Left lobe of liver (tissue), 2 donors: ENCODE measurements around the gene PTPN1. TPM values are rescaled to one million over a fixed set of nuclear protein-coding genes. Genes with fewer than 3 reads are reported as not detected.
"Not testable (repeated sequence)": the region's sequence is repeated elsewhere in the genome, so short reads cannot be mapped to it uniquely, and the experiment has no call there.

Experiments
- ATAC-seq: fragments of 200-7000 bp; cut with Tn5 transposase; one replicate; pipeline ENCODE4 v1.9.1; 2020; ENCODE audit warnings: mild to moderate bottlenecking, moderate library complexity
- DNase-seq: peaks from one replicate; pipeline ENCODE4 v3.0.0-alpha.2; 2020; ENCODE audit warnings: low spot score
- total RNA-seq: library from RNA; stranded (reverse); gene quantifications from one replicate; pipeline ENCODE4 v1.2.1, GENCODE V29; 2021
- donor health status: DM: no; HTN: no; CAD: no; lungs with moderate emphysema.
- donor health status: DM: no; HTN: yes; CAD: no.

The PTPN1 gene
- total RNA-seq, 1 donor from 2014 or later = 8.9 TPM

- DNase-seq (no peak), ATAC-seq (no peak)
Observed at GRCh38 chr20:50601511-50602431, 91.6 kb downstream of the PTPN1 start.

DNA sequence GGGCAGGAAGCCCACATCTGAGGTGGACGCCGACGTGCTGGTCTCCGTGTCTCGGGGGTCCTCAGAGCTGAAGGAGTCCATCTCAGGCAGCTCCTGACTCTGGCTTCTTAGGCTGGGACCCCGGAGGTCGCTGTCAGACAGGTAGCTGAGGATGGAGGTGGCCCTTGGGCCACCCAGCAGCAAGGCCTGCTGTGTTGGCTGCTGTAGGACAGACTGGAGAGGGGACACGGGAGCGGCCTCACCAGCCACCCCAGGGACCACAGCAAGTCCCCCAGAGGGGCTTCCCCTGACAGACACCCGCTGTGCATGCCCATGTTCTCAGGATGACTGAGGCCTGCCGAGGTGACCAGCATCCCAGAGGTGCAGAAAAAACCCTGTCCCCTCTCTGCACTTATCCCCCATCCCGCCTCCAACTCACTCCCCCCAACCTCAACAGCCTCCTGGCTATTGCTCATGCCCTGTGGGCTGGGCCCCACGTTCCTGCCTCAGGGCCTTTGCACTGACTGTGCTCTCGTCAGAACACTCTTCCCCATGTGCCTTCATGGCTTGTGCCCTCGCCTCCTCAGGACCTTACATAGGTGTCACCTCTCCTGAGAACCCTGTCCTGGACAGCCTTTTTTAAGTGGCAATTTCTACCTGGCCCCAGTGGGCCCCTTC is 92.4 kb downstream of the PTPN1 start:
- DNase-seq = no peak
- no peak for ATAC-seq

- ATAC-seq = no peak
Observed at GRCh38 chr20:50604451-50604850, 94.3 kb downstream of the PTPN1 start.

DNA sequence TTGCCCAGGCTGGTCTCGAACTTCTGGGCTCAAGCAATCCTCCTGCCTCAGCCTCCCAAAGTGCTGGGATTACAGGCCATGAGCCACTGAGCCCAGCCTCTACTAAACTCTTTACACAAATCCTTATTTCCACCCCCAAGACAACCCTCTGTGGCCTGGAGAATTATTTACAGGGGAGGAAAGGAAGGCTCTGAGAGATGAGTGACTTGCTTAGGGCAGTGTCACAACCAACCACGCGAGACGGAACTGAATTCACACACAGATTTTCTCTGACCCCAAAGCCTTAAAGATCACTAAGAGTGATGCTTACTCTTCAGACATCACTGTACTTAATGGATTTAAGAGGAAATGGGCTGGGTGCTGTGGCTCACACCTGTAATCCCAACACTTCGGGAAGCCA is 95.0 kb downstream of the PTPN1 start:
- DNase-seq (no peak), ATAC-seq (no peak)

More at GRCh38 chr20:50604451-50604850, 94.3 kb downstream of the PTPN1 start:
- no peak for DNase-seq

DNA sequence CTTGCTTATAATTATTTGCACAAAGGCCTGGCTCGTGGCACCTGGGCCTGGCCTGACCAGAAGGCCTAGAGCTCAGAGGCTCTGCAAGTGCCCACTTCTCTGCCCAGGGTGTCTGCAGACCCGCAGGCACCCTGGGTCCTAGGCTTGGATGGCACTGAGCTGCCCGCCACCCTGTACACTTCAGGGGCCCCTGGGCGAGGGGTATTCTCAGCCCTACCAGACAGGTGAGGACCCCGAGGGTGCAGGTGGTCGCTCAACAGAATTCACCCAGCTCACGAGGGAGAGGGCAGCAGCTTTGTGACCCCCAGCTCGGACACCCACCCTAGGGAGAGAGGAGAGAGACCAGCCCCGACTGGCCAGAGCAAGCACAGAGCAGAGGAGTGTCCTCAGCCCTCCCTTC is 97.3 kb downstream of the PTPN1 start:
- no peak for ATAC-seq
- DNase-seq = no peak

- DNase-seq (no peak), ATAC-seq (no peak)
Observed at GRCh38 chr20:50607850-50608749, 97.9 kb downstream of the PTPN1 start.

DNA sequence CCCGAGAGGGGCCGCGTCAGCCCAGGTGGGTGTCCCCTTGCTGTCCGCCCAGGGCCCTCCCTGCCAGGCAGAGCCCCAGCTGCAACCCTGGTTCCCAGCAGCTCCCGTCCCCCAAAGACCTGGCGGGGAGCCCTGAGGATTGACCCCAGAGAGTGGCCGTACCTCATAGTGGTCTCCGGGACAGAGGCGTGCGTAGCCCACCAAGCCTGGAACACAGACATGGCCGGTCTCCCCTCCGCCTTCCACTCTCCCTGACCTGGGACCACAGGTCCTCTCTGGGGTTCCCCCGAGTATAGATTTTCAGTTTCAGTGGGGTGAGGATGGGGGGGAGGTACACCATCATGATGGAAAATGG is 98.5 kb downstream of the PTPN1 start:
- no peak for ATAC-seq
- DNase-seq = no peak

- DNase-seq (no peak), ATAC-seq (no peak)
Observed at GRCh38 chr20:50609438-50609989, 99.3 kb downstream of the PTPN1 start.

DNA sequence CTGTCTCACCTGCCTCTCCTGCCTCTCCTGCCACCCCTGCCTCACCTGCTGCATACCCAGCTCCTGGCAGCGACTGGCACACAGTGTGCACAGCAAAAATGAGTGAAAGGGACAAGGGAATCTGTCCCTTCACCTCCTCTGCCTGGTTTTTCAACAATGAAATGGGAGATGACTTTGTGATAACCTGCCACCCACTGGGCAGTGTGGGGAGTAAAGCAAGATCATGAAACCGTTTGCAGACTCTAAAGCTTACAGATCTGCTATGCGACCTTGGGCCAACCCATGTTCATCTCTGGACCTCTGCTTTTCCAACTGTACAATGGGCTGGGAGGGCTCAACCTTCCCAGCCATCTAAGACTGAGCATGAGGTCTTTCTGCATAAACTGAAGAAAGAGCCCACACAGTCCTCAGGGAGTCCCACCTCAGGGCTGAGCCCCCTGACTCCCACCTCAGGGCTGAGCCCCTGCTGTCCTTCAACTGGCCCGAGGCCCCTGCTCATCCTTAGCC is 100.1 kb downstream of the PTPN1 start:
- ATAC-seq = peak; percentile 50
- DNase-seq = no peak

- DNase-seq = peak; percentile 69
- ATAC-seq = peak; percentile 80
Observed at GRCh38 chr20:50611128-50611810, 101.1 kb downstream of the PTPN1 start.

DNA sequence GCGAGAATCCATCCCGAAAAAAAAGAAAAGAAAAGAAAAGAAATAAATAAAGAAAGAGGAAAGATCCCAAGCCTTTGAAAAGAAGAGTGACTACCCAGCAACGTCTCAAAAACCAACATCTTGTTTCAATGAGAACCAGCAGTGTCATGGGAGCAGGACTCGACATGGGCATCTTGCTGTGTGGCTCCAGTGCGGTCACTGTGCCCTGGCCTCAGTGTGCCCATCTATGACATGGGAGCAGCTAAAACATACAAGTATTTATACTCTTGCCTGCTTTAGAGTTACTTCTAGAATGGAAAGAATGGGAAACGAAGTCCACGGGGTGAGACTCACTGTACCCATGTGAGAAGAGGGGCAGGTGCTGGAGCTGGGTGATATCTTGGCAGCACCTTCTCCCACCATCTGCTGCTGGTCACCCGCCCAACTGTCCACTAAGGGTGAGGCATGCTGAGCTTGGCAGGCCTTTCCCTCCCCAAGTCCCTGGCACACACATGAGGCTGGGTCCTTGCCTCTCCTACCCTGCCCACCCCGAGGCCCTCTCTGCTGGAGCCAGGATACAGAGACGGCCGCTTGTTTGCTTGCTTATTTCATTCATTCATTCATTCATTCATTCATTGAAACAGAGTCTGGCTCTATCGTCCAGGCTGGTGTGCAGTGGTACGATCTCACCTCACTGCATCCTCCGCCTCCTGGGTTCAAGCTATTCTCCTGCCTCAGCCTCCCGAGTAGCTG is 103.4 kb downstream of the PTPN1 start:
- no peak for DNase-seq
- no peak for ATAC-seq

DNA sequence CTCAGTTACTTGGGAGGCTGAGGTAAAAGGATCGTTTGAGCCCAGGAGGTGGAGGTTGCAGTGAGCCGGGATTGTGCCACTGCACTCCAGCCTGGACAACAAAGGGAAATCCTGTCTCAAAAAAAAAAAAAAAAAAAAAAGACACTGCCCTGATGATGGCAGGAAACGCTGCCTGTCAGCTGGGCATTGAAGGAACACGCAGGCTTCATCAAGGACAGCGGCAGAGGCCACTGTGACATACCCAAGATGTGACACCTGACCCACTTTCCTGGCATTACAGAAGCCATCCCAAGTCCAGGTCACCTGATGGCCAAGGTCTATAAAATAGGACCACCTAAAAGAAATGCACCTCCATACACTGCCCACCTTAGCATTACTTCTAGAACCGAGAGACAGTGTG is 105.2 kb downstream of the PTPN1 start:
- DNase-seq = no peak
- ATAC-seq = no peak

- DNase-seq = no peak
- no peak for ATAC-seq
Observed at GRCh38 chr20:50617022-50617421, 106.8 kb downstream of the PTPN1 start.

DNA sequence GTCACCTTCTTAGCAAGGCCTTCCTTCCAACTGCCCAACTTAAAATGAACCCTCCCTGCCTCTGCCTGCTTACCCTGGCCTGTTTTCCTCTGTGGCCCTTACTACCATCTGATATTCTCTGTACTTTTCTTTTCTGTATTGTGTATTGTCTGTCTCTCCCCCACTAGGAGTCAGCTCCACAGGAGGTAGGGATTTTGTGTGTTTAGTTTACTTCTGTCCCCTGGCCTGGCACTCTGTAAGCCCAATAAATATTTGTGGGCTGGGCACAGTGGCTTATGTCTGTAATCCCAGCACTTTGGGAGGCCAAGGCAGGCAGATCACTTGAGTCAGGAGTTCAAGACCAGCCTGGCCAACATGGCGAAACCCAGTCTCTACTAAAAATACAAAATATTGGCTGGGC is 108.4 kb downstream of the PTPN1 start:
- no peak for ATAC-seq
- DNase-seq = no peak

DNA sequence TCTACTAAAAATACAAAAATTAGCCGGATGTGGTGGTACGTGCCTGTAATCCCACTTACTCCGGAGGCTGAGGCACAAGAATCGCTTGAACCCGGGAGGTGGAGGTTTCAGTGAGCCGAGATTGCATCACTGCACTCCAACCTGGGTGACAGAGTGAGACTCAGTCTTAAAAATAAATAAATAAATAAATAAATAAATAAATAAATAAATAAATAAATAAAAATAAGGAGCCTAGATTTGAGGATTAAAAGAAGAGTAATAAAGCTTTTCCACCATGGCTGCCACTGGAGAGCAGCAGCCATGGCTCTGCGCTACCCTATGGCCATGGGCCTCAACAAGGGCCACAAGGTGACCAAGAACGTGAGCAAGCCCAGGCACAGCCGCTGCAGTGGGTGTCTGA is 110.3 kb downstream of the PTPN1 start:
- not testable (repeated sequence) for ATAC-seq, DNase-seq

GRCh38 chr20:50621068-50621665 is 111.0 kb downstream of the PTPN1 start:
- DNase-seq (no peak), ATAC-seq (no peak)

GRCh38 chr20:50624351-50625016 is 114.3 kb downstream of the PTPN1 start:
- DNase-seq = peak; percentile 92
- peak; percentile 88 for ATAC-seq

- DNase-seq (no peak), ATAC-seq (peak; percentile 13)
Observed at GRCh38 chr20:50625986-50626677, 115.9 kb downstream of the PTPN1 start.
